Measurements from ENCODE around the gene CDKAL1.

DNA sequence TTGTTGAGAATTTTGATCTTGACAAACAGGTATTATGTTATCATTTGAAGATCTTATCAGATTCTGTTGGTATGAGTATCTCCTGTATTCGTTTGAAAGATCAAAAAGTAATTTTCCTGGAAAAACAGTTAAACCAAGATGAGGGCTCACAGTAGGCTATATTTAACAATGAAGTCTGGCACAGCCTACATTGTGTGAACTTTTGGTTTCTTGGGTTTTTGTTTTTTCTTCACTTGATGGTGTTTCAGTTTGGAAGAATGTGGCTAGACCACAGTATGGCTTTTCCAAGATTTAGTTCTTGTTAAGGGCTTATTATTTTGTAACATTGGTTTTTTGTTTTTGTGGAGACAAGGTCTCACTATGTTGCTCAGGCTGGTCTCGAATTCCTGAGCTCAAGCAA, 306.4 kb downstream of the CDKAL1 start:
- TF ChIP-seq, protein P1, sequence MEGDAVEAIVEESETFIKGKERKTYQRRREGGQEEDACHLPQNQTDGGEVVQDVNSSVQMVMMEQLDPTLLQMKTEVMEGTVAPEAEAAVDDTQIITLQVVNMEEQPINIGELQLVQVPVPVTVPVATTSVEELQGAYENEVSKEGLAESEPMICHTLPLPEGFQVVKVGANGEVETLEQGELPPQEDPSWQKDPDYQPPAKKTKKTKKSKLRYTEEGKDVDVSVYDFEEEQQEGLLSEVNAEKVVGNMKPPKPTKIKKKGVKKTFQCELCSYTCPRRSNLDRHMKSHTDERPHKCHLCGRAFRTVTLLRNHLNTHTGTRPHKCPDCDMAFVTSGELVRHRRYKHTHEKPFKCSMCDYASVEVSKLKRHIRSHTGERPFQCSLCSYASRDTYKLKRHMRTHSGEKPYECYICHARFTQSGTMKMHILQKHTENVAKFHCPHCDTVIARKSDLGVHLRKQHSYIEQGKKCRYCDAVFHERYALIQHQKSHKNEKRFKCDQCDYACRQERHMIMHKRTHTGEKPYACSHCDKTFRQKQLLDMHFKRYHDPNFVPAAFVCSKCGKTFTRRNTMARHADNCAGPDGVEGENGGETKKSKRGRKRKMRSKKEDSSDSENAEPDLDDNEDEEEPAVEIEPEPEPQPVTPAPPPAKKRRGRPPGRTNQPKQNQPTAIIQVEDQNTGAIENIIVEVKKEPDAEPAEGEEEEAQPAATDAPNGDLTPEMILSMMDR (IDR thresholded peaks at IDR 0.05): no peak
- no peak for TF ChIP-seq EZH2phosphoT487 (IDR thresholded peaks at IDR 0.05)
- TF ChIP-seq EZH2 (IDR thresholded peaks at IDR 0.05): no peak

All from neural progenitor cell (in vitro differentiated cells).